ENCODE data around the gene ACTN4. TPM values are rescaled to one million over a fixed set of nuclear protein-coding genes. Genes with fewer than 3 reads are reported as not detected.
"Not testable (repeated sequence)": the region's sequence is repeated elsewhere in the genome, so short reads cannot be mapped to it uniquely, and the experiment has no call there.

The ACTN4 gene
- total RNA-seq, 1 experiment from 2014 or later, result 3,297 TPM

- Histone ChIP-seq H3K27me3 (ENCODE audit: control insufficient read depth, insufficient read depth, low read length) (no peaks in the 10 kb centered on the region), H3K4me3 (ENCODE audit: low read depth in 2 of 2, low read length in 2 of 2) (no peak overlapping the region), H3K9me3 (ENCODE audit: control insufficient read depth, insufficient read depth, low read depth, low read length) (no peaks in the 10 kb centered on the region), H3K27ac (ENCODE audit: low read length) (no peak overlapping the region), H3K36me3 (ENCODE audit: control insufficient read depth, insufficient read depth, low read length) (peaks cover 31% of the 10 kb centered on the region), H3K4me1 (ENCODE audit: control insufficient read depth, insufficient read depth, low read length) (no peaks in the 10 kb centered on the region)
- in situ Hi-C loops (cut with HindIII; ENCODE audit: low pct_unique_long_range_greater_than_20kb, low sequenced_read_pairs), result no loop called here
- POLR2A ChIA-PET, result interaction anchor here (0.6 to 1.0 kb wide), 4 partner anchors 8 to 1301 kb away, joined by 3 to 6 read pairs (median 6); partner anchors contain the start of gene EIF3K
- intact Hi-C loops (cut with micrococcal nuclease; ENCODE audit: unreplicated experiment), result no loop called here
- CTCF ChIA-PET, result no interaction called here
- TF ChIP-seq TCF7L2 (IDR thresholded peaks at IDR 0.05; ENCODE audit: low read depth, low read length) (no peak), POLR2AphosphoS5 (IDR thresholded peaks at IDR 0.05; ENCODE audit: low read depth, low read length) (no peak), SIN3A (IDR thresholded peaks at IDR 0.05; ENCODE audit: borderline replicate concordance, insufficient read depth, low read depth, low read length) (no peak), CTCF (IDR thresholded peaks at IDR 0.05) (no peak), REST (IDR thresholded peaks at IDR 0.05; ENCODE audit: insufficient read depth in 1 of 2, low read depth in 2 of 2, low read length in 1 of 2) (no peak)
- DNase-seq (ENCODE audit: low read depth, low spot score) (no peak), ATAC-seq (no peak)
- BruUV-seq (replicated peaks), result no TSS peak
These were observed 17.9 kb upstream of the ACTN4 start for GRCh38 chr19:38629568-38629967.

GRCh38 chr19:38631301-38631700, 16.1 kb upstream of the ACTN4 start:
- DNase-seq (ENCODE audit: low read depth, low spot score); in situ Hi-C loops (cut with HindIII; ENCODE audit: low pct_unique_long_range_greater_than_20kb, low sequenced_read_pairs); H3K27ac ChIP-seq (ENCODE audit: low read length); CTCF ChIA-PET; H3K4me3 ChIP-seq (ENCODE audit: low read depth in 2 of 2, low read length in 2 of 2); POLR2A ChIA-PET; H3K4me1 ChIP-seq (ENCODE audit: control insufficient read depth, insufficient read depth, low read length); H3K27me3 ChIP-seq (ENCODE audit: control insufficient read depth, insufficient read depth, low read length); H3K9me3 ChIP-seq (ENCODE audit: control insufficient read depth, insufficient read depth, low read depth, low read length); ATAC-seq: not testable (repeated sequence)
- H3K36me3 ChIP-seq (ENCODE audit: control insufficient read depth, insufficient read depth, low read length), result peaks cover 35% of the 10 kb centered on the region
- intact Hi-C loops (cut with micrococcal nuclease; ENCODE audit: unreplicated experiment), result loop anchor here (5.0 to 10.0 kb wide), 2 partner anchors 74 to 226 kb away; partner anchors contain the start of gene FAM98C
- BruUV-seq (replicated peaks), result TSS peak; percentile 26

GRCh38 chr19:38631811-38632475, 15.5 kb upstream of the ACTN4 start:
- POLR2A ChIA-PET; ATAC-seq; in situ Hi-C loops (cut with HindIII; ENCODE audit: low pct_unique_long_range_greater_than_20kb, low sequenced_read_pairs): not testable (repeated sequence)

More at GRCh38 chr19:38631811-38632475, 15.5 kb upstream of the ACTN4 start:
- H3K27me3 ChIP-seq (ENCODE audit: control insufficient read depth, insufficient read depth, low read length); BruUV-seq (replicated peaks); H3K27ac ChIP-seq (ENCODE audit: low read length); H3K4me1 ChIP-seq (ENCODE audit: control insufficient read depth, insufficient read depth, low read length); H3K4me3 ChIP-seq (ENCODE audit: low read depth in 2 of 2, low read length in 2 of 2); DNase-seq (ENCODE audit: low read depth, low spot score); H3K9me3 ChIP-seq (ENCODE audit: control insufficient read depth, insufficient read depth, low read depth, low read length): not testable (repeated sequence)
- peaks cover 39% of the 10 kb centered on the region for H3K36me3 ChIP-seq (ENCODE audit: control insufficient read depth, insufficient read depth, low read length)
- intact Hi-C loops (cut with micrococcal nuclease; ENCODE audit: unreplicated experiment), result loop anchor here (5.0 to 10.0 kb wide), 2 partner anchors 75 to 227 kb away; partner anchors contain the start of gene FAM98C
- CTCF ChIA-PET, result interaction anchor here (0.5 to 1.1 kb wide), 2 partner anchors 13 to 77 kb away, joined by 3 to 5 read pairs; partner anchors contain the start of gene EIF3K

All from Panc1 (cell line).